GM19238 (cell line): ENCODE measurements around the gene ASB18.

ENCODE experiments used
- DNase-seq: peaks from one replicate; pipeline ENCODE4 v3.0.0; 2011; ENCODE audit warnings: low spot score; ENCODE audit not compliant: insufficient read length

ASB18 gene

DNA sequence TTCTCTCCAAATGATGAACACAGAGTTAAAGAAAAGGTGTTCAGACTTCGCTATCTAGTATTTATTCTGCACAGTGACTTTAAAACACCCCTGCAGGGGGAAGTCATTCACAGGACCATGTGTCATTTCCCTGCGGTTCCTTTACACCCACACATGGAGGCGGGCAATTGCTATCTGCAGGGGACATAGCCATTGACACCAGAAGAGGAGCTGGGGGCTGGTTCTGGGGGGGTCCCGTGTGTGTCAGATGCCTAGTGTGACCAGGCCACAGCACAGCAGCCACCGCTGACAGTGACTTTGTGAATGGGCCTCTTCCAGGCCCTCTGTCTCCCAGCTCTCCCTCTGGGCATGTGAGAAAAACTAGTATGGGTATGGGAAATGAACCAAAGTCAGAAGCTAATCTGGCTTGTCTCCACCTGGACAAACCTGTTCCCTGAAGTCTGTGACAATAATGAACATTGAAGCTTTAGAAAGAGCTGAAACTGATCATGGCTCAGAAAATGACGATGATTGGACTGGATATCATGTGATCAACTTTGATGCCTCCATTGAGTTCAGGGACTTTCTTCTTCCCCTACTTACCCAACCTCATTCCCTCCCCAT lies 88.6 kb downstream of the ASB18 start:
- no peak for DNase-seq

GRCh38 chr2:236173729-236174607 lies 90.2 kb downstream of the ASB18 start:
- no peak for DNase-seq

DNA sequence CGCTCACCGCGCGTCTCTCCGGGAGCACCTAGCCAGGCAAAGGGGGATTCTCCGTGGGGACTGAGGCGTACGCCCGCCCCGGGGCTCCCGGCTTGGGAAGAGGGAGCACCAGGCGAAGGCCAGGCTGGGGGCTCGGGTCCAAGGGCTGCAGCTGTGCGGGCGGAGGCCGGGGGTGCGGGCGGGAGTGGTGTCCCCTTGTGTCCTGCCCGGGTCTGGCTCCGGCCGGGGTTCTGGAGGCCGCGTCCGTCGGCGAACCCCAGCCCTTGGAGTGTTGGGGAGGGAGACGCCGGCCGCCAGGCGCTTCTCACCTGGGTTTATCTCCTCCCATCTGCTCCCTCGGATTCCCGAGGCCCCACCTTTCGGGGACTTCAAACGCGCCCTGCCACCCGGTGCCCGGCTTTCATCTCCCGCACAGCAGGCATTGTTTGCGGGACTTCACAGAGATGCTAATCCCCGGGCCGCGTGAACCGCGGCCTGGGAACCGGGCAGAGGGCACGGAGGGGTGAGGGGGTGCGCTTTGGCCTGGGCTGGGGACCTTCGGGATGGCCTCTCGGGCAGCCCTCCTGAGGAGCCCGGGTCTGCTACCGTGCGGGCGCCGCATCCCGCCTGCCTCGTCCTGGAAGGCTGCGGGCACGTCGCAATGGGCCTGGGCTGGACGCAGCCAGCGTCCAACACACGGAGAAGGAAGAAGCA lies 91.0 kb downstream of the ASB18 start:
- no peak for DNase-seq

- DNase-seq = no peak
These were observed 91.8 kb downstream of the ASB18 start for GRCh38 chr2:236172255-236173035.

DNA sequence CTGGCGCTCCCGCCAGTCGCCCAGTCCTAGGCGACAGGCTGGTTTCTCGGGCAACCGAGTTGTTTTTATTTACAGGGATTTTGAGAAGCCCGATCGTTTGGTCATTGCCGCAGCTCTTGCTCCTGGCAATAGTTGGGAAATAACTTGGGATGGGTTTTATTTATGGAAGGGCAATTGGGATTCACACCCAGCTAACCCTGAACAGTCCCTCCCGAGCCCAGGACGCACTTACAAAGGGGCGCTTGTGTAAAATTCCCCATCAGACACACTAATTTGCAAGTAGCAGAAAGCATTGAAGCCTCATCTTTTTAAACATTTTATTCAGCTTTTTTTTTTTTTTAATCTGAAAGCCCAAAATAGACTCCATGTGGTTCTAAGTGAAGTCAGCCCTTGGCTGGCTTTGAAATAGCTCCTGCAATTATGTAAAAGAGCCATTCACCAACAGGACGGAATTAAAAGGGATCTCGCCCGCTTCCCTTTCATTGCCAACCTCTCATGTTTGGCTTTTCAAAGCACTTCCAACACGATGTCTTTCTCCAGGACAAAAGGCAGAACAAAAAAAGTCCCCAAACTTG lies 92.4 kb downstream of the ASB18 start:
- no peak for DNase-seq

GRCh38 chr2:236171181-236171679 lies 93.0 kb downstream of the ASB18 start:
- DNase-seq = no peak

DNA sequence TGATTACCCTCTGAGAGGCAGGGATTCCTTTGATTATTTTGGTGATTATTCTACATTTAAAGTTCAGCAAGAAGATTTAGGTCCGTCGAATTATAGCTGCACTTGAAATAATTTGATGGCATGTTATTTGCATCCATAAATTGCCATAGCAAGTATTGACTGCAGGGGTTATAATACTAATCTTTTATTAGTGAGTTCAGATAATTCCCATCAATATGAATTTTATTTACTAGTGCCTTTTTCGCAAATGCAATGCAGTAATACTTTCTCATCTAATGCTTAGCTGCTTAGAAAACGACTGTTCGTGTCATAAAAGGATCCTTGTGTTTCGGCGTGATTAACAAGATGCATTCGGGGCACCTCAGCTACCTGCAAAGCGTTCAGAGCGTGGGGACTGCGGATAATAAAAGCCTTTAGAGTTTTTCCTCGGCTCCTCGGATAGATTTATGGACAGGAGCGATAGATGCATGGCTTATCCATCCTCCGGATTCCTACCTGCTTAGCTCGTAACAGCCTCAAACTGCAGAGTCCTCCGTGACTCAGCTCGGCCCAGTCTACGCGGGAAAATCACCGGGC lies 93.5 kb downstream of the ASB18 start:
- no peak for DNase-seq

DNA sequence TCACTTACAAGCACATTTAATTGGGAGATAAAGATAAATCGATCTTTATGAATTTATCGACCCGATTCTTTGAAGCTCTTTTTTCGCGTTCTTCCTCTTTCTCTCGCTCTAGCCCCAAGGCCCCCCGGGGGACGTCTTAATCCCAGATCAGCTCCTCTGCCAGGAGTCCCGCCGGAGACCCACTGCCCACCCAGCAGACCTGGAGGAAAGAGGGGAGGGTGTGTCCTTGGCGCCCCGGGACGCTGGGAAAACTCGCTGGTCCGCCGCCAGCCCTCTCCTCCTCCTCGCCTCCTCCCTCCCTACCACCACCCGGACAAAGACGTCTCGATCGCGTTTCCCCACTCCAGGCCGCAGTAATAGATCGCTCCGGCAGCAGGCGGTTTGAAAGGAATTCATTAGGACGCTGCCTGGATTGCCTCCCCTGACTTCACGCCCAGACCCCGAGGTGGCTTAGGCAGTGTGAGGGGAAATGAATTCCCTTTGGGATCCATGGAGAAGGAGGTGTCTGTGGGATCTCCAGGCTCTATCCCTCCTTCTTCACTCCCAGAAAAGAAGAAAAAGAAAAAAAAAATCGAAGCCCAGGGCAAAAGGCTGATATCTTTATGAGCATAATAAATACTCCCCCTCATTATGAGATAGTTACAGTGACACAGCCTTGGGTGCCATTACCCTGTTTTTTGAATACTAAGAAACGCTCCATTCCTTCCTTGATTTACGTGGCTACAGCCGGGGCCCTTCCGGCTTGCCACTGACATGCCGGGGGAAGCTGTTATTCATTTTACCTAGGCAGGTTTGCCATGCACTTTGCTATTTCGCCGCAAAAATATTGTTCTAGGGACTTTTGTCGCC lies 94.2 kb downstream of the ASB18 start:
- DNase-seq = no peak

DNA sequence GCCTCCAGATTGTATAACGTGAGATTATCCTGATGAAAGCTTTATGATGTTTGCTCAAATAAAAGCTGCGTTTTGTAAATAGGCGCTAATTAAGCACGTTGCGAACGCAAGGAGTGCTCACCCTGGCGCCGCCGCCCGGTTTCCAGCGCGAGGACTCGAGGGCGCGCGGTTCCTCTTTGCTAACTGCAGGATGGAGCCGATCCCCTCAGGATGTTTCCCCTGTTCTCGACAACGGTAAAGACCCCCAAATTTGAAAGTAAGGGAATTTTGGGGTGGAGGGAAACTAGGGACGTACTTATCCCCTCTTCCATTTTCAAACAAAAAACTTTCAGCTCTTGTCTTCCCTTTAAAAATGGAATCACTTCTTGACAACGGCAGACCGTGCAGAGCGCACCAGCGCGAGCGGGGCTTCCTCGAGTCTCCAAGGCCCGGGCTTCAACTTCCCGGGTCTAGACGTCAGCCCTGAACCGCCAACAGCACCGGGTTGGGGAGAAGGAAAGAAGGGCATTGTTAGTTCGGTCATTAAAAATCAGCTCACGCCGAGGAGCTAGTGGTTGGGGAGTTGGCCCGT lies 95.0 kb downstream of the ASB18 start:
- DNase-seq = no peak

- no peak for DNase-seq
These were observed 95.8 kb downstream of the ASB18 start, which contains the start of gene GBX2 for GRCh38 chr2:236168110-236169080. TSS of gene GBX2 (minus strand) at chr2:236168386. CDS start at chr2:236167971, 415 bp downstream.

DNA sequence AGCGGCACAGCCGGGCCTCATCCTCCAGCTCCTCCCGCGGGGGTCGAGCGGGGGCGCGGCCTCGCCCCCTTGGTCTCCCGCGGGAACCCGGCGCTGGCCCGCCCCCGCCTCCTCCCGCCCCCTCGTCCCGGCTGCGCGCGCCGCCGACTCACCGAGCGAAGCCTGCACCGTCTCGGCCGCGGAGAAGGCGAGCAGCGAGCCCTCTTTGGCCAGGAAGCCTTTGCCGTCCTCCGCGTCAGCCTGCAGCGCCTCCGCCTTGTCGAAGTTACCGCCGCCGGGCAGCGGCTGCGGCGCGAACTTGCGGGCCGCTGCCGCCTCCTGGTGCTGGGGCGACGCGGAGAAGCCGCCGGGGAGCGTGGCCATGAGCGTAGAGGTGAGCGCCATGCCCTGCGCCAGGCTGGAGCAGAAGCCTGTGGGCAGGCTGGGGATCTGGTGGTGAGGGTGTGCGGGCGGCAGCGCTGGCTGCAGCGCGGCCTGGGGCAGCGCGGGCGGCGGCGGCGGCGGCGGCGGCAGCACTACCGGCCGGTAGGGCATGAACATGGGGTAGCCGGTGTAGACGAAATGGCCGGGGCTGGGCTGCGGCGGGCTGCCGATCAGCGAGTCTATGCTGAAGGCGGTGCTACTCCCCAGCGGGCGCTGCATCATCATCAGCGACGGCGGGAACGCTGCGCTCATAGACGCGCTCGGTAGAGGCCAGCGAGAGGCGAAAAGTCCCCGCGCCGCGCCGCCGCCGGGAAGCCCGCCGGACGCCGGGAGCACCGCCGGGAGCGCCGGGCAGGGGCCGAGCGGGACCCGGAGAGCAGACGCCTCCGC lies 96.7 kb downstream of the ASB18 start:
- DNase-seq = no peak

GRCh38 chr2:236166796-236167296 lies 97.4 kb downstream of the ASB18 start:
- DNase-seq = no peak

- no peak for DNase-seq
These were observed 98.1 kb downstream of the ASB18 start for GRCh38 chr2:236165842-236166795.

GRCh38 chr2:236164925-236165841 lies 99.0 kb downstream of the ASB18 start:
- no peak for DNase-seq
